H1 (cell line): Measurements from ENCODE around the gene GRM5. TPM values are rescaled to one million over a fixed set of nuclear protein-coding genes. Genes with fewer than 3 reads are reported as not detected.

ENCODE experiments used
- CTCF ChIA-PET: fragments of 300-600 bp; sonication (Branson Sonifier 250); formaldehyde crosslinking; loops from one replicate; lab custom pipeline; 2021; ENCODE audit not compliant: partially characterized antibody; lab: Charles Lee
- POLR2A ChIA-PET: fragments of 300-600 bp; sonication (Branson Sonifier 250); formaldehyde crosslinking; loops from one replicate; lab custom pipeline; 2021; ENCODE audit warnings: inconsistent platforms; ENCODE audit not compliant: partially characterized antibody; lab: Charles Lee
- DNase-seq, 2 experiments: peaks; one replicate each; pipeline versions ENCODE4 v3.0.0 to v3.0.0-alpha.2; 2010 to 2022; ENCODE audit warnings: low spot score in 2 of 2, low read depth in 1 of 2, mixed read lengths in 1 of 2
- FAIRE-seq: peaks from 2 replicates; lab custom pipeline; 2011; peaks lifted over from hg19 to GRCh38; lab: Jason Lieb, UNC
- H2AFZ ChIP-seq: 2 replicates; pipeline ENCODE4 v1.8.1; 2012; ENCODE audit warnings: low read length, inconsistent platforms
- H2AK5ac ChIP-seq: 2 replicates; pipeline ENCODE4 v1.6.1; 2013; ENCODE audit warnings: low read depth, low read length
- H2BK120ac ChIP-seq: replicated peaks from 2 replicates; pipeline ENCODE3; 2013; ENCODE audit warnings: low read depth, low read length, inconsistent platforms
- H2BK12ac ChIP-seq: 2 replicates; pipeline ENCODE4 v1.6.1; 2013; ENCODE audit warnings: low read depth, low read length
- H2BK15ac ChIP-seq: 2 replicates; pipeline ENCODE4 v1.6.1; 2013; ENCODE audit warnings: low read length
- H2BK20ac ChIP-seq: 2 replicates; pipeline ENCODE4 v1.6.1; 2013; ENCODE audit warnings: low read length
- H2BK5ac ChIP-seq: 2 replicates; pipeline ENCODE4 v1.6.1; 2013; ENCODE audit warnings: low read depth, low read length
- H3K14ac ChIP-seq: 2 replicates; pipeline ENCODE4 v1.6.1; 2013; ENCODE audit warnings: inconsistent platforms; ENCODE audit not compliant: insufficient read length
- H3K18ac ChIP-seq: 2 replicates; pipeline ENCODE4 v1.6.1; 2013; ENCODE audit warnings: low read length; ENCODE audit errors: extremely low read depth
- H3K23ac ChIP-seq: 2 replicates; pipeline ENCODE4 v1.6.1; 2013; ENCODE audit warnings: inconsistent platforms; ENCODE audit not compliant: insufficient read length
- H3K23me2 ChIP-seq: 2 replicates; pipeline ENCODE4 v1.6.1; 2013; ENCODE audit warnings: low read depth, low read length
- H3K27ac ChIP-seq: 2 replicates; pipeline ENCODE4 v1.6.1; 2011; ENCODE audit warnings: low read depth, low read length, inconsistent platforms
- H3K27me3 ChIP-seq, 4 experiments: replicated peaks in 1 of 4; 1 replicate in 1 of 4; 2 replicates in 3 of 4; pipeline versions ENCODE4 v1.6.1 to v1.8.1; 2011 to 2013; ENCODE audit warnings: low read length in 3 of 4, mild to moderate bottlenecking in 3 of 4, inconsistent platforms in 2 of 4, mixed read lengths in 2 of 4, moderate library complexity in 1 of 4; ENCODE audit not compliant: control insufficient read depth in 3 of 4, insufficient read depth in 3 of 4; ENCODE audit errors: extremely low read depth in 1 of 4
- H3K36me3 ChIP-seq, 4 experiments: 2 replicates each; pipeline versions ENCODE4 v1.6.1 to v1.8.1; 2011 to 2013; ENCODE audit warnings: mild to moderate bottlenecking in 4 of 4, low read length in 3 of 4, moderate library complexity in 2 of 4, control low read depth in 1 of 4, inconsistent platforms in 1 of 4; ENCODE audit not compliant: insufficient read depth in 4 of 4, control insufficient read depth in 2 of 4
- H3K4ac ChIP-seq: replicated peaks from 2 replicates; pipeline ENCODE3; 2013; ENCODE audit warnings: low read length, low read depth, mixed read lengths, inconsistent platforms; ENCODE audit not compliant: insufficient read length
- H3K4me1 ChIP-seq, 4 experiments: replicated peaks in 1 of 4; 1 replicate in 1 of 4; 2 replicates in 3 of 4; pipeline versions ENCODE4 v1.6.1 to v1.8.1; 2011 to 2013; ENCODE audit warnings: low read length in 3 of 4, inconsistent platforms in 2 of 4, mixed read lengths in 1 of 4; ENCODE audit not compliant: insufficient read depth in 4 of 4, control insufficient read depth in 3 of 4
- H3K4me2 ChIP-seq, 2 experiments: 2 replicates each; pipeline versions ENCODE4 v1.6.1 to v1.8.1; 2011 to 2013; ENCODE audit warnings: low read depth in 2 of 2, low read length in 2 of 2, control low read depth in 1 of 2, inconsistent platforms in 1 of 2, mild to moderate bottlenecking in 1 of 2; ENCODE audit not compliant: insufficient read depth in 1 of 2
- H3K4me3 ChIP-seq, 4 experiments: fragments of 200-600, 300-600 bp in 1 of 4; sonication (generic), shearing (Covaris generic), sonication (Bioruptor Twin) in 1 of 4; 2 replicates each; pipeline versions ENCODE4 v1.5.1 to v1.8.1; 2011 to 2016; ENCODE audit warnings: low read length in 4 of 4, low read depth in 3 of 4, control low read depth in 2 of 4, inconsistent platforms in 2 of 4, mild to moderate bottlenecking in 2 of 4, mixed read lengths in 1 of 4, moderate library complexity in 1 of 4; ENCODE audit not compliant: insufficient read depth in 2 of 4; ENCODE audit errors: extremely low read depth in 1 of 4
- H3K56ac ChIP-seq: replicated peaks from 2 replicates; pipeline ENCODE3; 2013; ENCODE audit warnings: low read depth, mild to moderate bottlenecking, mixed read lengths, low read length, inconsistent platforms; ENCODE audit not compliant: insufficient read length
- H3K79me1 ChIP-seq: 2 replicates; pipeline ENCODE4 v1.6.1; 2013; ENCODE audit warnings: low read depth, low read length, control low read depth
- H3K79me2 ChIP-seq, 2 experiments: 2 replicates each; pipeline versions ENCODE4 v1.6.1 to v1.8.1; 2012 to 2013; ENCODE audit warnings: low read length in 2 of 2, mild to moderate bottlenecking in 2 of 2, inconsistent platforms in 1 of 2; ENCODE audit not compliant: insufficient read depth in 2 of 2, control insufficient read depth in 1 of 2
- H3K9ac ChIP-seq, 4 experiments: replicated peaks in 1 of 4; 1 replicate in 1 of 4; 2 replicates in 3 of 4; pipeline versions ENCODE4 v1.6.1 to v1.8.1; 2011 to 2013; ENCODE audit warnings: low read depth in 3 of 4, low read length in 3 of 4, control low read depth in 2 of 4, mild to moderate bottlenecking in 2 of 4, moderate library complexity in 2 of 4, inconsistent platforms in 1 of 4; ENCODE audit errors: extremely low read depth in 1 of 4
- H3K9me3 ChIP-seq, 2 experiments: 2 replicates each; pipeline versions ENCODE4 v1.6.1 to v1.8.1; 2012 to 2013; ENCODE audit warnings: mild to moderate bottlenecking in 2 of 2, moderate library complexity in 2 of 2, control low read depth in 1 of 2, inconsistent platforms in 1 of 2, low read depth in 1 of 2, low read length in 1 of 2, mixed read lengths in 1 of 2; ENCODE audit not compliant: insufficient read depth in 2 of 2
- H4K20me1 ChIP-seq, 2 experiments: replicated peaks in 1 of 2; 2 replicates each; pipeline versions ENCODE3 to v1.8.1; 2011 to 2013; ENCODE audit warnings: inconsistent platforms in 2 of 2, low read length in 2 of 2, mild to moderate bottlenecking in 1 of 2; ENCODE audit not compliant: insufficient read depth in 2 of 2, control insufficient read depth in 1 of 2
- H4K5ac ChIP-seq: 2 replicates; pipeline ENCODE4 v1.6.1; 2013; ENCODE audit warnings: low read length, low read depth, mixed read lengths, inconsistent platforms; ENCODE audit not compliant: insufficient read length
- H4K8ac ChIP-seq: 2 replicates; pipeline ENCODE4 v1.8.0; 2013; ENCODE audit warnings: mild to moderate bottlenecking, moderate library complexity, low read length, inconsistent platforms; ENCODE audit not compliant: insufficient read depth; ENCODE audit errors: extremely low read depth
- H4K91ac ChIP-seq: replicated peaks from 2 replicates; pipeline ENCODE3; 2013; ENCODE audit warnings: low read length, mixed read lengths, inconsistent platforms; ENCODE audit not compliant: insufficient read length
- SP2 ChIP-seq: IDR thresholded peaks from 2 replicates; pipeline ENCODE4 v1.6.1; 2012; ENCODE audit warnings: mild to moderate bottlenecking, low read length, inconsistent platforms
- WGBS, 2 experiments: shearing (Covaris generic) in 1 of 2; methylation state at CpG; one replicate each; pipeline versions ENCODE4 v1.1.6 to v1.1.7; 2013 to 2015; ENCODE audit warnings: low lambda C conversion rate in 2 of 2, mixed read lengths in 2 of 2, inconsistent platforms in 1 of 2, low coverage in 1 of 2, missing lambda C conversion rate in 1 of 2; ENCODE audit not compliant: insufficient replicate concordance in 2 of 2, insufficient coverage in 1 of 2, insufficient read length in 1 of 2; ENCODE audit errors: extremely low coverage in 1 of 2, missing lambda C conversion rate in 1 of 2; 5-methylcytosine and 5-hydroxymethylcytosine counted together
- polyA plus RNA-seq, 7 experiments: library from polyadenylated mRNA; depleted of rRNA in 3 of 7; stranded (reverse) in 5 of 7; unstranded in 2 of 7; fragments of >200 nt in 5 of 7; fragments of 200-250 nt in 2 of 7; gene quantifications; 1 replicate in 5 of 7; 2 replicates in 1 of 7; 4 replicates in 1 of 7; pipeline versions ENCODE4 v1.2.1 to v1.2.3, GENCODE V29; 2011 to 2013; ENCODE audit warnings: missing spikeins in 2 of 7, mixed read lengths in 2 of 7
- total RNA-seq: library from RNA; stranded (reverse); fragmentation: NEBNext Ultra II Directional; extraction: Animal tissue kit (Norgen Biotek cat#: 25700); gene quantifications from 2 replicates; pipeline ENCODE4 v1.2.1, GENCODE V29; 2021

GRM5 gene
- total and polyA plus RNA-seq, 2 of the 8 experiments (the other 6 are each of a cell fraction or from before 2014, with no cell fraction given), result 0.15 to 0.43 TPM

DNA sequence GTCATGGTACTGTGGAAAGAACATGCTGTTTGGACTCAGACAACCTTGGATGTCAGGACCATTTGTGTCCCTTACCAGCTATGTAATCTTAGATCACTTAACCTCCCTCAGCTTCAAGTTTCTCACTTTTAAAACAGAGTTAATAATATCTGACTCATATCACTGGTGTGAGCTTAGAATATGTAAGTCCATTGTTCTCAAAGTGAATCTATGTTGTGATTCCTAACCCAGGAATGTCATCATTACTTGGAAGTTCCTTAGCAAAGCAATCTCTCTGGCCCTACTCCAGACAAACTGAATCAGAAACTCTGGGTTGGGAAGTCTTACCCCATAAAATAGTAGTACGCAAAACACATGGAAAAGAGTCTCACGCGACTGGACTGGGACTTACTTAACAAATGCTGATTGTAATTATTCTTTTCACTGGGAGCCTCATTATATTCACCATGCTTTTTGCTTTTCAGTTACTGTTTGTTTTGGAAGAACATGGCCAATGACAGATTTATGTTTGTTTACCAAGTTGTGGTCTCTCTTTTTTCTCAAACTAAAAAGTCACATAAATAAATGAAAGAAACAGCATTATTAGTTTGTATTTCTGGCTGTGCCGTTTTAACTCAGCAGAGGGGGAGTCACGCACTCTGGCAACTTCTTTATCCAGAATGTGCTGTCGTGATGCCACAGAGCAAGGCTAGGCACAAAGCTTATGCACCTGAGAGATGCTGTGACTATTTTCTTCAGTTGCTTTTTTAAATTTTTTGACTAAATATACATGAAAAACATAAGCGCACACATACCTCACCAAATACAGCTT is 510.6 kb downstream of the GRM5 start:
- Histone ChIP-seq H3K56ac (no peak overlapping the region), H3K27ac (no peak overlapping the region), H3K9ac (no peak overlapping the region), H2AFZ (no peak overlapping the region), H3K79me1 (no peaks in the 10 kb centered on the region), H3K14ac (no peak overlapping the region), H4K20me1 (no peaks in the 10 kb centered on the region), H3K23ac (no peak overlapping the region), H3K4ac (no peak overlapping the region), H2BK120ac (no peak overlapping the region), H3K4me3 (no peak overlapping the region), H3K4me1 (peaks cover 0 to 2% (median 0%) of the 10 kb centered on the region in 4 experiments; a peak in 1 of 7 replicates), H3K18ac (no peak overlapping the region), H2BK12ac (no peak overlapping the region), H3K27me3 (no peaks in the 10 kb centered on the region), H2BK5ac (no peak overlapping the region; the same call in 1 of the 2 replicates), H3K4me2 (no peak overlapping the region), H4K8ac (no peak overlapping the region), H3K9me3 (no peaks in the 10 kb centered on the region), H4K91ac (no peak overlapping the region), H3K23me2 (no peaks in the 10 kb centered on the region), H4K5ac (no peak overlapping the region), H2AK5ac (no peak overlapping the region), H2BK15ac (no peak overlapping the region), H2BK20ac (no peak overlapping the region), H3K36me3 (no peaks in the 10 kb centered on the region), H3K79me2 (no peaks in the 10 kb centered on the region)
- POLR2A ChIA-PET, result no interaction called here
- CTCF ChIA-PET, result interaction anchor here (0.5 kb wide), 1 partner anchor 956 kb away, joined by 3 read pairs; no protein-coding TSS in a partner anchor
- 88% methylated on average over 7 of the region's 7 CpGs; no CpG with 5 or more reads in 1 of the 2 experiments for WGBS, 2 experiments
- no peak for DNase-seq
- no peak for FAIRE-seq
- TF ChIP-seq SP2, result no peak
